IMR-90 (cell line): ENCODE results near the gene OCSTAMP. TPM values are rescaled to one million over a fixed set of nuclear protein-coding genes. Genes with fewer than 3 reads are reported as not detected.

Experiments used
- ATAC-seq: fragments of 200-7000 bp; cut with Tn5 transposase; 2 replicates; pipeline ENCODE4 v1.9.1; 2020; ENCODE audit warnings: low read depth, mild to moderate bottlenecking, moderate library complexity
- BruUV-seq: library from RNA; stranded (reverse); fragments of 400-500 nt; replicated peaks from 2 replicates; lab custom pipeline; 2021; lab: Mats Ljungman, UMichigan
- CTCF ChIA-PET: fragments of 300-600 bp; formaldehyde crosslinking; extraction: SDS; loops from one replicate; lab custom pipeline; 2021; ENCODE audit warnings: antibody characterized with exemption; lab: Yijun Ruan, JAX
- POLR2A ChIA-PET: fragments of 300-600 bp; sonication (Branson Sonifier 250); formaldehyde crosslinking; loops from one replicate; lab custom pipeline; 2022; ENCODE audit warnings: antibody characterized with exemption; ENCODE audit not compliant: unreplicated experiment; lab: Charles Lee
- DNase-seq: peaks from one replicate; pipeline ENCODE4 v3.0.0; 2013
- H2AFZ ChIP-seq: replicated peaks from 2 replicates; pipeline ENCODE3; 2013; ENCODE audit warnings: low read length, mild to moderate bottlenecking; ENCODE audit not compliant: poor library complexity
- H2AK5ac ChIP-seq: 2 replicates; pipeline ENCODE4 v1.6.1; 2013; ENCODE audit warnings: low read depth, low read length, inconsistent platforms
- H2AK9ac ChIP-seq: replicated peaks from 2 replicates; pipeline ENCODE3; 2013; ENCODE audit warnings: mild to moderate bottlenecking, low read depth, low read length, moderate library complexity; ENCODE audit not compliant: poor library complexity
- H2BK120ac ChIP-seq: 2 replicates; pipeline ENCODE4 v1.6.1; 2013; ENCODE audit warnings: low read depth, low read length, inconsistent platforms
- H2BK15ac ChIP-seq: 3 replicates; pipeline ENCODE4 v1.6.1; 2013; ENCODE audit warnings: low read depth, low read length, inconsistent platforms
- H2BK20ac ChIP-seq: 2 replicates; pipeline ENCODE4 v1.6.1; 2013; ENCODE audit warnings: low read depth, mild to moderate bottlenecking, inconsistent platforms, low read length, moderate library complexity
- H2BK5ac ChIP-seq: 2 replicates; pipeline ENCODE4 v1.6.1; 2013; ENCODE audit warnings: mild to moderate bottlenecking, low read depth, low read length, inconsistent platforms; ENCODE audit not compliant: poor library complexity, severe bottlenecking
- H3K14ac ChIP-seq: replicated peaks from 2 replicates; pipeline ENCODE4 v1.6.1; 2013; ENCODE audit warnings: low read depth, low read length, inconsistent platforms
- H3K18ac ChIP-seq: 2 replicates; pipeline ENCODE4 v1.6.1; 2013; ENCODE audit warnings: low read depth, low read length, control low read depth
- H3K23ac ChIP-seq: 2 replicates; pipeline ENCODE4 v1.6.1; 2013; ENCODE audit warnings: low read depth, low read length, inconsistent platforms
- H3K27ac ChIP-seq: 2 replicates; pipeline ENCODE4 v1.5.1; 2013; ENCODE audit warnings: mild to moderate bottlenecking, control low read depth, low read length; ENCODE audit not compliant: insufficient read depth
- H3K27me3 ChIP-seq: 2 replicates; pipeline ENCODE4 v1.6.1; 2013; ENCODE audit warnings: low read length; ENCODE audit not compliant: control insufficient read depth, insufficient read depth
- H3K36me3 ChIP-seq: 2 replicates; pipeline ENCODE4 v1.6.1; 2013; ENCODE audit warnings: low read length, mixed read lengths; ENCODE audit not compliant: control insufficient read depth, insufficient read depth
- H3K4ac ChIP-seq: 2 replicates; pipeline ENCODE4 v1.6.1; 2013; ENCODE audit warnings: low read depth, low read length, inconsistent platforms
- H3K4me1 ChIP-seq: 2 replicates; pipeline ENCODE4 v1.6.1; 2013; ENCODE audit warnings: low read length, mixed read lengths; ENCODE audit not compliant: control insufficient read depth, insufficient read depth
- H3K4me2 ChIP-seq: 2 replicates; pipeline ENCODE4 v1.6.1; 2013; ENCODE audit warnings: low read depth, mild to moderate bottlenecking, control low read depth, low read length, moderate library complexity
- H3K4me3 ChIP-seq: 2 replicates; pipeline ENCODE4 v1.5.1; 2013; ENCODE audit warnings: low read depth, mild to moderate bottlenecking, control low read depth, low read length, moderate library complexity; ENCODE audit not compliant: insufficient read depth
- H3K56ac ChIP-seq: 2 replicates; pipeline ENCODE4 v1.6.1; 2013; ENCODE audit warnings: low read length, inconsistent platforms; ENCODE audit not compliant: insufficient read depth; ENCODE audit errors: extremely low read depth
- H3K79me1 ChIP-seq, 2 experiments: 2 replicates each; pipeline ENCODE4 v1.6.1; 2013; ENCODE audit warnings: low read length in 2 of 2, inconsistent platforms in 1 of 2, low read depth in 1 of 2
- H3K9ac ChIP-seq: 2 replicates; pipeline ENCODE4 v1.6.1; 2013; ENCODE audit warnings: low read depth, low read length, control low read depth
- H3K9me1 ChIP-seq: 2 replicates; pipeline ENCODE4 v1.6.1; 2013; ENCODE audit warnings: low read length, inconsistent platforms; ENCODE audit not compliant: insufficient read depth
- H3K9me3 ChIP-seq: 2 replicates; pipeline ENCODE4 v1.6.1; 2013; ENCODE audit warnings: low read length; ENCODE audit not compliant: control insufficient read depth, insufficient read depth
- H4K20me1 ChIP-seq: 2 replicates; pipeline ENCODE4 v1.6.1; 2013; ENCODE audit warnings: low read length, inconsistent platforms; ENCODE audit not compliant: insufficient read depth
- H4K5ac ChIP-seq: 2 replicates; pipeline ENCODE4 v1.6.1; 2013; ENCODE audit warnings: mild to moderate bottlenecking, low read depth, low read length, control low read depth
- H4K8ac ChIP-seq, 2 experiments: 2 replicates each; pipeline ENCODE4 v1.6.1; 2013; ENCODE audit warnings: low read depth in 2 of 2, low read length in 2 of 2, control low read depth in 1 of 2, inconsistent platforms in 1 of 2
- H4K91ac ChIP-seq: 2 replicates; pipeline ENCODE4 v1.6.1; 2013; ENCODE audit warnings: low read depth, low read length, inconsistent platforms; ENCODE audit not compliant: insufficient read depth
- BHLHE40 ChIP-seq: fragments of 150-350 bp; IDR thresholded peaks from 2 replicates; pipeline ENCODE4 v1.6.1; 2016; ENCODE audit warnings: mild to moderate bottlenecking, low read depth, low read length
- CEBPB ChIP-seq: IDR thresholded peaks from 2 replicates; pipeline ENCODE4 v1.6.1; 2012; ENCODE audit warnings: low read depth, low read length, improper control_type of control experiment
- CHD1 ChIP-seq: IDR thresholded peaks from 2 replicates; pipeline ENCODE4 v1.6.1; 2012; ENCODE audit warnings: low read depth, low read length, improper control_type of control experiment
- FOS ChIP-seq: fragments of 150-350 bp; IDR thresholded peaks from 2 replicates; pipeline ENCODE4 v1.6.1; 2016; ENCODE audit warnings: low read depth, low read length
- MAFK ChIP-seq: IDR thresholded peaks from 2 replicates; pipeline ENCODE4 v1.6.1; 2012; ENCODE audit warnings: low read depth, low read length, improper control_type of control experiment
- MAZ ChIP-seq: IDR thresholded peaks from 2 replicates; pipeline ENCODE4 v1.6.1; 2012; ENCODE audit warnings: low read depth, mild to moderate bottlenecking, low read length, improper control_type of control experiment, moderate library complexity, borderline replicate concordance
- MXI1 ChIP-seq: IDR thresholded peaks from 2 replicates; pipeline ENCODE4 v1.6.1; 2012; ENCODE audit warnings: low read depth, mild to moderate bottlenecking, low read length, moderate library complexity, borderline replicate concordance
- NFE2L2 ChIP-seq: fragments of 150-350 bp; IDR thresholded peaks from 2 replicates; pipeline ENCODE4 v1.6.1; 2016; ENCODE audit warnings: low read depth, mild to moderate bottlenecking, low read length
- POLR2A ChIP-seq: IDR thresholded peaks from 2 replicates; pipeline ENCODE4 v1.6.1; 2012; ENCODE audit warnings: mild to moderate bottlenecking, low read depth, low read length
- RAD21 ChIP-seq: IDR thresholded peaks from 2 replicates; pipeline ENCODE4 v1.6.1; 2012; ENCODE audit warnings: low read length, improper control_type of control experiment
- RCOR1 ChIP-seq: IDR thresholded peaks from 2 replicates; pipeline ENCODE4 v1.6.1; 2012; ENCODE audit warnings: mild to moderate bottlenecking, low read length, improper control_type of control experiment; ENCODE audit not compliant: insufficient replicate concordance
- RFX5 ChIP-seq: IDR thresholded peaks from 2 replicates; pipeline ENCODE4 v1.8.0; 2012; ENCODE audit warnings: low read depth, mild to moderate bottlenecking, low read length, moderate library complexity
- SMC3 ChIP-seq: fragments of 150-350 bp; IDR thresholded peaks from 2 replicates; pipeline ENCODE4 v1.6.1; 2016; ENCODE audit warnings: low read depth, mild to moderate bottlenecking, antibody characterized with exemption, low read length, moderate library complexity
- WGBS, 2 experiments: methylation state at CpG; one replicate each; pipeline versions ENCODE4 v1.1.5 to v1.1.7; 2013; ENCODE audit warnings: missing lambda C conversion rate in 2 of 2; ENCODE audit not compliant: insufficient read length in 1 of 2; ENCODE audit errors: extremely low coverage in 2 of 2; 5-methylcytosine and 5-hydroxymethylcytosine counted together
- dilution Hi-C: fragments of 300-500 bp; cut with HindIII; formaldehyde crosslinking; loops from one replicate; pipeline ENCODE4 v1.14.3; 2018; ENCODE audit warnings: low sequenced_read_pairs; ENCODE audit not compliant: unreplicated experiment
- in situ Hi-C: fragments of 300-500 bp; cut with MboI; formaldehyde crosslinking; loops from 3 replicates; pipeline ENCODE4 v1.14.3; 2019; ENCODE audit warnings: low sequenced_read_pairs, inconsistent platforms, mixed read lengths
- intact Hi-C: fragments of 100-400 bp; cut with micrococcal nuclease; formaldehyde crosslinking; loops from 2 replicates; pipeline ENCODE4 v1.10.0; 2022
- polyA plus RNA-seq, 3 experiments: library from polyadenylated mRNA; depleted of rRNA; stranded (reverse); fragments of >200 nt; gene quantifications; 2 replicates each; pipeline ENCODE4 v1.2.3, GENCODE V29; 2012; ENCODE audit warnings: low replicate concordance in 1 of 3
- total RNA-seq: library from RNA; depleted of rRNA; stranded (reverse); fragments of >200 nt; gene quantifications from 2 replicates; pipeline ENCODE4 v1.2.3, GENCODE V29; 2012
- TF ChIP-seq, protein P1 (sequence below): fragments of 150-350 bp; IDR thresholded peaks from 2 replicates; pipeline ENCODE4 v1.6.1; 2017; ENCODE audit warnings: mild to moderate bottlenecking, antibody characterized with exemption, low read length, low read depth
- TF ChIP-seq, protein P2 (sequence below): fragments of 150-350 bp; IDR thresholded peaks from 2 replicates; pipeline ENCODE4 v1.6.1; 2016; ENCODE audit warnings: low read depth, mild to moderate bottlenecking, low read length, moderate library complexity, borderline replicate concordance
- TF ChIP-seq, protein P3 (sequence below): conservative IDR thresholded peaks from 2 replicates; pipeline ENCODE4 v1.5.1; 2012; ENCODE audit warnings: mild to moderate bottlenecking, low read depth, low read length, improper control_type of control experiment

OCSTAMP gene
- total and polyA plus RNA-seq, 2 of the 4 experiments (the other 2 are of a cell fraction) = not detected

DNA sequence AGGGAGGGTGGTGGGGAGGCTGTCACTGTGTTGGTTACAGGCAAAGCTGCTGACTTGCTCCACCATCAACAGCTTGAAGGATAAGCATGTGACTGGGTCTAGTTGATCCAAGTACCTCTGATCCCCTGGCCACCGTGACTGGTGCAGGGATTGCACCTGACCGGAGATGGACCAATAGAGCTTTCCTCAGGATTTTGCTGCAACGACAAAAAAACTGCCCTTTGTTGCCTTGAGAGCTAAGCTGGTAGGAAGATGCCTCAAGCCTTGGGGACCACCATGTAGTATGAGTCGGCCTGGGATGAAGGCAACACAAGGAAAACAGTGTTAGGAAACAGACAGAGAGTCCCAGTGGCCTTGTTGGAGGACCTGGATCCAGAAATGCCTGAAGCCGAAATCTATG lies 1.8 kb downstream of the OCSTAMP start:
- H4K8ac ChIP-seq = no peak overlapping the region
- H3K9ac ChIP-seq = no peak overlapping the region
- H2BK15ac ChIP-seq = no peak overlapping the region
- H4K91ac ChIP-seq = no peak overlapping the region
- no peak overlapping the region for H3K4me2 ChIP-seq
- 61% methylated on average over 3 of the region's 5 CpGs; no CpG with 5 or more reads in 1 of the 2 experiments for WGBS, 2 experiments
- dilution Hi-C loops (no loop called here), intact Hi-C loops (no loop called here), in situ Hi-C loops (no loop called here)
- H3K14ac ChIP-seq = no peak overlapping the region
- no peaks in the 10 kb centered on the region for H3K4me1 ChIP-seq
- H3K23ac ChIP-seq = no peak overlapping the region
- no peak overlapping the region for H3K4ac ChIP-seq
- no peak overlapping the region for H2BK20ac ChIP-seq
- no TSS peak for BruUV-seq
- no peak for TF ChIP-seq RFX5
- TF ChIP-seq MXI1 = no peak
- TF ChIP-seq SMC3 = no peak
- TF ChIP-seq MAZ = no peak
- TF ChIP-seq, protein P1, sequence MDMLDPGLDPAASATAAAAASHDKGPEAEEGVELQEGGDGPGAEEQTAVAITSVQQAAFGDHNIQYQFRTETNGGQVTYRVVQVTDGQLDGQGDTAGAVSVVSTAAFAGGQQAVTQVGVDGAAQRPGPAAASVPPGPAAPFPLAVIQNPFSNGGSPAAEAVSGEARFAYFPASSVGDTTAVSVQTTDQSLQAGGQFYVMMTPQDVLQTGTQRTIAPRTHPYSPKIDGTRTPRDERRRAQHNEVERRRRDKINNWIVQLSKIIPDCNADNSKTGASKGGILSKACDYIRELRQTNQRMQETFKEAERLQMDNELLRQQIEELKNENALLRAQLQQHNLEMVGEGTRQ = no peak
- TF ChIP-seq, protein P2, sequence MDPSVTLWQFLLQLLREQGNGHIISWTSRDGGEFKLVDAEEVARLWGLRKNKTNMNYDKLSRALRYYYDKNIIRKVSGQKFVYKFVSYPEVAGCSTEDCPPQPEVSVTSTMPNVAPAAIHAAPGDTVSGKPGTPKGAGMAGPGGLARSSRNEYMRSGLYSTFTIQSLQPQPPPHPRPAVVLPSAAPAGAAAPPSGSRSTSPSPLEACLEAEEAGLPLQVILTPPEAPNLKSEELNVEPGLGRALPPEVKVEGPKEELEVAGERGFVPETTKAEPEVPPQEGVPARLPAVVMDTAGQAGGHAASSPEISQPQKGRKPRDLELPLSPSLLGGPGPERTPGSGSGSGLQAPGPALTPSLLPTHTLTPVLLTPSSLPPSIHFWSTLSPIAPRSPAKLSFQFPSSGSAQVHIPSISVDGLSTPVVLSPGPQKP = no peak
- no peak for TF ChIP-seq NFE2L2
- no peak for TF ChIP-seq FOS
- no peak for TF ChIP-seq RCOR1
- no peak for TF ChIP-seq RAD21
- TF ChIP-seq, protein P3, sequence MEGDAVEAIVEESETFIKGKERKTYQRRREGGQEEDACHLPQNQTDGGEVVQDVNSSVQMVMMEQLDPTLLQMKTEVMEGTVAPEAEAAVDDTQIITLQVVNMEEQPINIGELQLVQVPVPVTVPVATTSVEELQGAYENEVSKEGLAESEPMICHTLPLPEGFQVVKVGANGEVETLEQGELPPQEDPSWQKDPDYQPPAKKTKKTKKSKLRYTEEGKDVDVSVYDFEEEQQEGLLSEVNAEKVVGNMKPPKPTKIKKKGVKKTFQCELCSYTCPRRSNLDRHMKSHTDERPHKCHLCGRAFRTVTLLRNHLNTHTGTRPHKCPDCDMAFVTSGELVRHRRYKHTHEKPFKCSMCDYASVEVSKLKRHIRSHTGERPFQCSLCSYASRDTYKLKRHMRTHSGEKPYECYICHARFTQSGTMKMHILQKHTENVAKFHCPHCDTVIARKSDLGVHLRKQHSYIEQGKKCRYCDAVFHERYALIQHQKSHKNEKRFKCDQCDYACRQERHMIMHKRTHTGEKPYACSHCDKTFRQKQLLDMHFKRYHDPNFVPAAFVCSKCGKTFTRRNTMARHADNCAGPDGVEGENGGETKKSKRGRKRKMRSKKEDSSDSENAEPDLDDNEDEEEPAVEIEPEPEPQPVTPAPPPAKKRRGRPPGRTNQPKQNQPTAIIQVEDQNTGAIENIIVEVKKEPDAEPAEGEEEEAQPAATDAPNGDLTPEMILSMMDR = no peak
- no peak for TF ChIP-seq MAFK
- no peak for TF ChIP-seq POLR2A
- TF ChIP-seq CEBPB = no peak
- no peak for TF ChIP-seq CHD1
- no peak for TF ChIP-seq BHLHE40
- no peak overlapping the region for H3K18ac ChIP-seq
- POLR2A ChIA-PET = no interaction called here
- no peak overlapping the region for H3K56ac ChIP-seq
- H3K27me3 ChIP-seq = peaks cover 4% of the 10 kb centered on the region
- H2BK120ac ChIP-seq = no peak overlapping the region
- H2AFZ ChIP-seq = peak overlapping the region; percentile 40
- ATAC-seq (no peak), DNase-seq (no peak)
- no peak overlapping the region for H2AK5ac ChIP-seq
- H3K27ac ChIP-seq = no peak overlapping the region
- H2BK5ac ChIP-seq = no peak overlapping the region
- H3K79me1 ChIP-seq = no peaks in the 10 kb centered on the region
- no peak overlapping the region for H2AK9ac ChIP-seq
- no peak overlapping the region for H4K5ac ChIP-seq
- no peak overlapping the region for H3K4me3 ChIP-seq
- no peaks in the 10 kb centered on the region for H3K9me3 ChIP-seq
- H3K9me1 ChIP-seq = no peaks in the 10 kb centered on the region
- H3K36me3 ChIP-seq = no peaks in the 10 kb centered on the region
- CTCF ChIA-PET = no interaction called here
- no peaks in the 10 kb centered on the region for H4K20me1 ChIP-seq
